Measurements from ENCODE around the gene ZIC5.

Gene ZIC5

DNA sequence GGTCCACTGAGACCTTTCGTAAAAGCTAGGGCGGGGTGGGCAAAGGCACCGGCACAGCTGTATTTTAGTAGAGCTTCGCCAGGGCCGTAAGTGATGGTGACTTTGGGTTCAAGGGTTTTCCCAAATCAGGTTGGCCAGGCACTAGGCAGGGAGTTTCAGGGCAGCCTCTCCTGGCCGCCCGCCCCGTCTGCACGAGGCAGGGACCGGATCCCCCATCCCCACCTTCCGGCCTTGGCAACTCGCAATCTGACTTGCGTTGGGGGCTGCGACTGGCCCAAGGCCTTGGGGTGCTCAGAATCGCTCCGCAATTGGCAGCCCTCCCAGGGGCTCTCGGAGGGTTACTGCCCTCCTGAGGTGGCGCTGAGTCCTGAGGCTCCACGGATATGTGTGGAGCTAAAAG, 4.1 kb upstream of the ZIC5 start:
- DNase-seq = no peak

DNA sequence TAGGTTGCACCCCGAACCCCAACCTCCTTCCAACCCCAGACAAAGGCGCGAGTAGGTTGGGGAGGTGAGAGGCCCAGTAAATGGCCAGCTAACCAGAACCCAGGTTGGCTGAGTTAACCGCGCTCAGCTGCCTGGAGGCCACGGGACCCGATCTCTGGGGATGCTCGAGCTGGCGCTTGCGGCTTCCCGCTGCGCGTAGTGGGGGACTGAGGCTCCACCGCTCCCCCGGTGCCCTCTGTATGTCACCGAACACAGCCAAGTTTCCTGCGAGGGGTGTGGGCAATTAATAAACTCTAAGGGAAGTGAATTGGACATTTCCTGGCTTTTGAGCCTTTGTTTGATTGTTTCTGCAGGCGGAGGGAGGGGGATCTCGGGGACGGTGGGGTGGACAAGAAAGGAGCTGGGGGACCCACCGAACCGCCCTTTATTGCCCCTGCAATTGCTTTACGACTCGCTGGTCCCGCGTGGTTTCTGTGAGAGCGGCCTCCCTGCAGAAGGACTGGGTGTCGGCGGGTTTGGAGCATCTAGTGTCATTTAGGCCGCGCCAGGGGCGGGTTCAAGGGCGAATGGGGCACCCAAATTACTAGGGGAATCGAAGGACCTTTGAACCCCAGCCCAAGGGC, 3.5 kb upstream of the ZIC5 start:
- DNase-seq = no peak

DNA sequence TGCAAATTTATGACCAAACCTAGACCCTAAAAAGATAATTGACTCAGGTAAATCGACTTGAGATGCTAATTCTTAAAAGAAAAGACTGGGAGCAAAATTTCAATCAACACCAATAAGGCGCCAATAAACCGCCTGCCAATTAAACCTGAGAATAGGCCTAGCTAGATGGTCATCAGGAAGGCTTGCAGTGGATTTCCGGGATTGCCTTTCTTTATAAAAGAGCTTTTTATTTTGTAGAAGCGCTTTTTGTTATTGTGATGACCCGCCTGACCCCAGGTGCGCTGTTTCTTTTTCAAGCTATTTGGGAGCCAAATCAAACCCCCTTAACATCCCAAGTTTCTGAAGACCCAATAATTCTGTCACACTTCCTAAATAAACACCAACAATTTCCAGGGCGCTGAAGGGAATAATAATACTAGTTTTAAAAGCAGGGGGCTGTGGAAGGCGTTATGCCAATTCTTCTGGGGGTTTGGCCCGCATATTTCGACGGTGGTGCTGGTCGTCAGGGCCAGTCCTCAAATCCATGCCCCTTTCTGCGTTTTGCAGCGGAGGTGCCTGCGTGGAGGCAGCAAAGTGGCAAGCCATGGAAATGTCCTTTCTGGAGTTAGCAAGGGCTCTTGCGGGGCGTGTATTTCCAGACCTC, 2.9 kb upstream of the ZIC5 start:
- no peak for DNase-seq

DNA sequence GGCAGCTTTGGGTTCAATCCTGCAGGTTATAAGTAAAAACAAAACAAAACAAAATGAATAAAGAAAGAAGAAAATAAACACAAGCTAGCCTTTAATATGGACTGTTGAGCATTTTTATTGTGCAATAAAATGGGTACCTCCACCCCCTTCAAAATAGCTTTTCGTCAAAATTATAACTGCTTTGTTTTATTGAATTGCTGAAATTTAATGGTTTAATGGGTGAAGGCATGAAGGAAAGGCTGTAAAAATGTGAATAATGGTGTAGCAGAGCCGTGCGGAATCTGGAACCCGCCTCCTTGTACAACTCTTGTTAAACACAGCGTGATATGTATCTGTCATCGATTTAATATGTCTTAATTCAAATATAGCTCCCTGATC, 2.2 kb upstream of the ZIC5 start:
- DNase-seq = no peak

DNA sequence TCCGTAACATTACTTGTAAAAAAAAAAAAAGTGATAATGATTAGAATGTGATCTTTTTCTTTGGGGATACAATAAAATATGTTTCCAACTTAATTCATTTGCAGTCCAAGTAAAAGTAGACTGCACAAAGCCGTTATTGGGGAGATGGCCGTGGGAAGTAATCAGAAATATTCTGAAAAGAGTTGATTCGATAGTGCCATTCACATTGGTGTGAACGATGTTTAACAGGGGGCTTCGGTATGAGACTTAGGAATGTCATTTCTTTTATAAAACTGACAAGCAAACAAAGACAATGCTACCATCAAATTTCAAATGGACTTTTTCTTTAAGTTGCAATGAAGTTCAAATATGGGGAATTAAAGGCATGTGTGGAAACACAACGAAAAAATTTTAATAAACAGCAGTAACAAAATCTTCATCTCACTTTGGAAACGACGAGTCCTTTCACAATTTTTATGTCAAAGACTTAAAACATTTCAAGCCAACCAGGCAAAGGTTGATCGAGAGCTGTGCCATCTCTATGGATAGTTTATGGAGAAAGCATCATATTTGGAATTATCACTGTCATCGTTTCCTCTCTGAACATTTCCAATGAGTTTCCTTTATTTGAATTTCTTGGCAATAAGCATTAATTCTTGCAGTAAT, 1.7 kb upstream of the ZIC5 start:
- no peak for DNase-seq

DNA sequence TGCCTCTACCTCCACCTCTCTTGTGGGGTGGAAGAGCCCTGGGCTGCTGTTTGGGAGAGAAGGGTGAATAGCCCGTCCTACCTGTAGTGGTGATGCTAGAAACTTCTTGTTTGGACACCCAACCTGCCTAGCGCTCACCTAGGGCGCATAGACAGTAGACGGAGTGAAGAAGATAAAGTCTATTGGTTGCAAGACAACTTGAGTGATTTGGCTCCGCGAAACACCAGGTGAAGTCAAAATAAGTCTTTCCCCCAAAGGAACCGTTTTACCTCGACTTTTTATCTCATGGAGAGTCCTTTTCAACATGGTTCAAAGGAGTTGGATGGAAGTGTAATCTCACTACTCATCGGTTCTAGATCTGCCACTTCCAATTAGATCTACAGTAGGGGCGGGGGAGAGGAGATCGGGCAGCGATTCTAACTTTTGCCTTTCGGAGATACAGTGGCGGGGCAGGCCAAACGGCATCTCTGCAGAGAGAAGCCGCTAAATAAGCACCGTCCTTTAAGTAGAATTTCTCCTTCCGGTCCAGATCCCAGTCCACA, 694 bp upstream of the ZIC5 start:
- DNase-seq = no peak

DNA sequence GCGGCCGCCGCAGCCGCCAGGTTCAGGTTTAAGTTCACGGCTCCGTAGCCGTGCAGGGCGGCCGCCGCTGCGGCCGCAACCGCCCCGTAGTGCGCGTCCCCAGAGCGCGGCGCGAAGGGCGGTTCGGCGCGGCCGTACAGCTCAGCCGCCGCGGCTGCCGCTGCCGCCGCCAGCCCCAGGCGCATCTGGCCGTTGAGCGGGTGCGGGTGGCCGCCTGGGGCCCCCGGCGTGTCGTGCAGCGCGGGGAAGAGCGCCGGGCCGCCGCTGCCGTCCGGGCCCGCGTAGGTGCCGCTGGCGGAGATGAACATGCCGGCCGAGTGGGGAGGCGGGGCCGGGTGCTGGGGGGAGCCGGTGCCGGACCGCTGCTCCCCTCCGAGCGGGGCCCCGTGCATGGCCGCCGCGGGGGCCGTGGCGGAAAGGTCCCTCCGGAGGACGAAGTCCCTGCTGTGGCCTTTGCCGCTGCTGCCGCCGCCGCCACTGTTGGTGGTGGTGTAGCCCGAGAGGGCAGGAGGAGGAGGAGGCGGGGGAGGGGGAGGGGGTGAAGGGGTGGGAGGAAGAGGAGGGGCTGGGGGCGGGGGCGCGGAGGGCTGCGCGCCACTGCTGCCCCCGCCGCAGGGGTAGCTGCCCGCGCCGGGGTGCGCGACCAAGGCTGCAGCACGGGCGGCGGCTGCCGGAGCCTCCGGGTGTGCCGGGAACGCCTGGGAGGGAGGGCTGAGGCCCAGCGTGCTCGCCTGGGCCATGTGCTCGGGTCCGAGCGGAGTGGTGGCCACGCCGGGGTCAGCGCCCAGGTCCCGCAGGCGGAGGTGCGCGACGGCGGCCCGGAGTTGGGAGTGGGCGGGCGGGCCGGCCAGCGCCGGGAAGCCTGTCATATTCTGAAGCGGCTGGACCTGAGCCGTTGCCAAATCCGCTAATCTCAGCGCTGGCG, 654 bp downstream of the ZIC5 start:
- no peak for DNase-seq

DNA sequence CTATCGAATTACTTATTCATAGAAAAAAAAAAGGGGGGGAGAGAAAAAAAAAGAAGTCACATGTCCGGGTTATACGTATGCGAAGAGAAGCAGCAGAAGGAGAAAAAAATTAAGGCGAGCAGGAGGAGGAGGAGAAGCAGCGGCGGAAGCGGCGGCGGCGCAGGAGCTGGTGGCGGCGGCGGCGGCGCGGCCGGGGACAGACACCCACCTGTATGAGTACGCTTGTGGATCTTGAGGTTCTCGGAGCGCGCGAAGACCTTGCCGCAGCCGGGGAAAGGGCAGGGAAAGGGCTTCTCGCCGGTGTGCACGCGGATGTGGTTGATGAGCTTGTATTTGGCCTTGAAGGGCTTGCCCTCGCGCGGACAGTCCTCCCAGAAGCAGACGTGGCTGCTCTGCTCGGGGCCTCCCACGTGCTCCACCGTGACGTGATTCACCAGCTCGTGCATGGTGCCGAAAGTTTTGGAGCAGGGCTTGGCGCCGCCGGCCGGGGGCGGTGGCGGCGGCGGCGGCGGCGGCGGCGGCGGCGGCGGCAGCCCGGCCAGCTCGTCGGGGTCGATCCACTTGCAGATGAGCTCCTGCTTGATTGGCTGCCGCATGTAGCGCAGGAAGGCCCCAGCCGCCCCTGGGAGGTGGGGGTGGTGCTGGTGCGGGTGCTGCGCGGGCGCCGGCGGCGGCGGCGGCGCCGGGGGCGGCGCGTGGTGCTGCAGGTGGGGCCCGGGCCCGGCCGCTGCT, 1.5 kb downstream of the ZIC5 start:
- DNase-seq = no peak

DNA sequence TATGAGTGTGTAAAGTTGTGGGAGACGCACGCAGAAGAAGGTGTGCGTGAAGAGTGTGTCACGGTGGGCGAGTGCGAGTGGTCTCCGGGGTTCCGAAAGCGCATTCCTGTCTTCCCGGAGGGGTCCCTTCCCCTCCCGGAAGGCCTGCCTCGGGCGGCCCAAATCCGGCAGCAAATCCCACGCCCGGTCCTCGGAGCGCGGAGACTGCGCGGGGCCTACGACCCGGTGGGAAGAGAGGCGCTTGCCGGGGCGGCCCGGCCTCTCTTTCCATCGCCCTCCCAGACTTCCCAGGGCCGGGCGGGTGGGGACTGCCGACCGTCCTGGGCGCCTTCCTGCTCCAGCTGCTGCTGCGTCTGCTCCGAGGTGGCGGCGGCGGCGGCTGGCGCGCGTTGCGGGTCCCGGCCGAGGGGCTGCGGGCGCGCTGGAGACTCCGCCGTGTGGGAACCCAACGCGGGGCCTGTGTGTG, 2.1 kb downstream of the ZIC5 start:
- no peak for DNase-seq

DNA sequence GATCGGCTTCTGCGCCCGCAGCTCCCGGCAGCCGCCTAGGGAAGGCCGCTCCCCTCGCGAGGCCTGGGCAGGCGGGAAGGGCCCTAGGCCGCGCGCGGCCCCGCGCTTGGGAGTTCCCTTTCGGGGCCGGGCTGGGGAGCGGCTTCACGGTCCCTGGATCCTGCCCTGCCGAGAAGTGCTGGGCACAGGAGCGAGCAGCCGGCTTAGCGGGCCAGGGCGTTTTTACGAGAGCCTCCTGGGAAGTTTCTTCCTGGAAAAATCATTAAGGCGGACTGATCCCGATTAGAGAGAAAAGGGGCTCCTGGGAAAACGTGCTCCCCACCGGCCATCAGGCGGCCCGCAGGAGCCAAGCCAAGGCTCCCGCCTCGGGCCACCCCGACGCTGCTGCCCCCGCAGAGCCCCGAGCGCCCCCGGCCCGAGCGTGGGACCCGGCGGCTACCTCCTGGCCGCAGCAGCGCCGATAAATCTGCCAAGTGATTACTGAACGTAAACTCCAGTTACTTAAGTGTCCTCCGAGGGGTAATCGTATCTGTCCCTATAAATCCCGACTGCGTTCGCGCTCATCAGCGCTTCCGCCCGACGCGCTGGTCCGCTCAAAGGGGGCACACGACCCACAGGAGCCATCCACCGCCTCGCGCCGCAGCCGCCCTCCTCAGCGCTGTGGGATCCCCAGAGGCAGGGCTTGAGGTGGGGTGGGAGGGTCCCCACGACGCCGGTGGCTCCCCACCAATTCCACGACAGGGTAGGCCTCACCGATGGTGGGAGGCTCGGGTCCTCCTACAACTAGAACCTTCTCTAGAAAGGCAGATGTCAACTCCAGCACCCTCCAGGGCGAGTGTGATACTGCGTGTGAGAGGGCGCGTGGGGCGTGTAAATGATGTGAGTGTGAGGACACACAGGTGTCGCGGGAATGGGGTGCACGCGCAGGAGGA, 2.8 kb downstream of the ZIC5 start:
- no peak for DNase-seq

DNA sequence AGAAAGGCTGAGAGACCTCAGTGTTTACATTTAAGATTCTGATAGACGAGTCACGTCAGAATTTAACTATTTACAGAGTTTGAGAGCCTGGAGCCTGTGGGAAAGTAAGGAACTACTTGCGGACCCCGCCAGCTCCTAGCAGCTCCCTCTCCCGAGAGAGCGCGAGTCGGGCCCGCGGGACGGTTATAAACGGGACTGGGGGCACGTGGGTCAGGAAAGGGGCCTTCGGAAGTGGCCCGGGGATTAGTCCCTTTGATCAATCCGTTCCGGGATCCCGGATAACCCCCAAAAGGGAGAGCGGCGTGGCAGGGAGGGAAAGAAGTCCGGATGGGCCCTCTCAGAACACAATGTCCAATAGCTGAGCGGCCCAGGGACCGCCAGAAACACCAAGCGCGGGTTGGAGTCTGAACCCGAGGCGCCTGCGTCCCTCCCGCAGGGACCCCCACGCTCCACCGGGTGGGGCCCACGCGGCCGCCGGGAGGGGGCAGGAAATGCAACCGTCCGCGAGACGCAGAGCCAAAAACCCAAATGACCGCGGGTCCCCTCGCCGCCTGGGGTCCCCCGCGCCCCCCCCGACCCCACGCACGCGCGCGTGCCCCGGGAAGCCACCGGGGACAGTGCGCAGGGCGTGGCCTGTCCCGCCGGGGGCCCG, 3.6 kb downstream of the ZIC5 start:
- DNase-seq = no peak

DNA sequence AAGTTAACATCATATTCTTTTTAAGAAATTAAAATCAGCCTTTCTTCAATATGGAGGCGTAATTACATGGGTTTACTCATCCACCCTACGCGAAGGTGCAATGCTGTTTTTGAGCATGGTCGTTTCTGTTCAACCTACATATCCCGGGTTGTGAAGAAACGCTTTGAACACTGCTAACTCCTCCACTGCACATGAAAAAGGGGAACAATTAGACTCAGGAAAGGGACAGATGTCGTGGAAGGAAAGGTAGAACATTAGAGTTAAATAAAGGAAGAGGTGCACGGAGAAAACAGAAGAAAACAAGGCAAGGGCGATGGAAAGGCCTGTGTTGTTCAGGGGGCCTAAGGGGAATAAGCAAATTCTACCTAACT, 4.1 kb downstream of the ZIC5 start:
- no peak for DNase-seq

DNA sequence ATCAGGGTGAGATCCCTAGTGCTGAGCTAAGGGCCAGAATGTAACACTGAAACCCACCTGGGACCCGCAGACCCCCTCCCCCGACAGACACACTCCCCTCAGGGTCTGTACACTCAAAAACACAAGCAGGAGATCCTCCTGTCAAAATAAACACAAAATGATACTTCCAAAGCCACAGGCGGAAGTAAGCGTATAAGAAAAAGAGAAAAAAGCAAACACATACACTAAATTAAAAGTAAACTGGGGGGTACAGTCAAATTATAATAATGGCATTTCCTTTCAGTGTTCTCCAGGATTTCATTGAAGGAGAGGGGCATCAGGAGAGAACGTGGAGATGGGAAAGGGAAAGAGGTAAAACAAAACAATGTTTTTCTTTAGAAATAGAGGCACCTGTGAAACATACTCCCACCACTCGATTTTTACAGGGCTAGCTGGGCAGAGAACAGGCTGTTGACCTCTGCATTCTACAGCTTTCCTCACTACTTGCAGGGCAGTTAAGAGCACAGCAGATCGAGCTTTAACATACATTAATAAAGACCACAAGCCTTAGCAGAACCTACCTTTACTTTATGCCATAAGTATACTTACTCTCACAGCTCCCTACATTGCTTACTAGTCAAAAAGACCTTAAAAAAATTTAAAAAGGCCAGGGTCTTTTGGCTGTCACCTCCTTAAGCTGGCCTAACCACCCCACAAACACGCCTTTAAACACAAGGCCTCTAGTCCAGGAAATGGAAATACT, 5.3 kb downstream of the ZIC5 start:
- no peak for DNase-seq

DNA sequence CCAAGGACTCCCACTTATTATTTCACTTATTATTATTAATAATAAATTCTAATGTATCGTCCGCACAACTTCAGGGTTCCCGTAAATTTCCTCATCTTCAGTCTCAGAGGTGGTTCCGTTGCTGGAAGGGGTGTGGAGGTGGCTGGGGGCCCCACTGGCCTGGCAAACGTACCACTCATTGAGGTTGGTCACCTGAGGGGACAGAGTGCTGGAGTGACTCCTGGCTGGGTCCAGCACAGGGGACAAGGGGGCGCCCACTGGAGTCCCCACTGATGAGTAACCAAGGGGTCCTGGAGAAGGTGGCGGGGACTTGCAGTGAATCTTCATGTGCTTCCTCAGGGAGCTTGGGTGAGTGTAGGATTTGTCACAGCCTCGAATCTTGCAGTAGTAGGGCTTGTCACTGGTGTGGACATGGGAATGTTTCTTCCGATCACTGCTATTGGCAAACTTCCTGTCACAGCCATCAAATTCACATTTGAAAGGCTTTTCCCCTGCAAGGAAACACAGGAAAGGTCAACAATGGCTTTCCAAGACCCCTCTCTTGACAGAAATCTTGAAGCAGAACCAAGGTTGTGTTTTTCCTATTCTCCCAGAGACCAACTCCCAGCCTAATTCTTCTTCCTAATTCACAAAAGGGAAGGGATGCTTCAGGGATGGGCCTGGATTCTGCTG, 6.1 kb downstream of the ZIC5 start:
- DNase-seq = no peak

DNA sequence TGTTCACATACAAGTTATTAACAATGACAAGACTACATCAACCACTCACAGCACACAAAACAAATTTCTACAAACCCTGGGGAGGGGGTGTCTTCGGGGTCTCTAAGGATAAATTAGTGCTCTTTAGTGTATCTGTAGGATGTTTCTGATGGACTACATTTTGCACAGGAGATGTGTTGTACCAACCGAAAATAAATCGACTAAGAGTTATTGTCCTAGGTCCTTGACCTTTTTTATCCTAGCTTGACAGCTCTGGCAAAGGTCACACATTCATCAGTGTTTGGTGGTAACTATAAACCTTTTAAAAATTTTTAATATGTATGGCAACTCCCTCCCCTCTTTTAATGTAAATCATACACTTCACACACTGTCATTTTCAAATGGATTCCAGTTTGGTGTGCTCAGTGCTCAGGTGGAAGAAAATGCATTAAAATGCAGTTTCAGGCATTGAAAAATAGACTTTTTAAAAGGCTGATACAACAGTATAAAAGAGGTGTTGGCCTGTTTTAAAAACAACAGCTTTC, 7.7 kb downstream of the ZIC5 start:
- DNase-seq = no peak

DNA sequence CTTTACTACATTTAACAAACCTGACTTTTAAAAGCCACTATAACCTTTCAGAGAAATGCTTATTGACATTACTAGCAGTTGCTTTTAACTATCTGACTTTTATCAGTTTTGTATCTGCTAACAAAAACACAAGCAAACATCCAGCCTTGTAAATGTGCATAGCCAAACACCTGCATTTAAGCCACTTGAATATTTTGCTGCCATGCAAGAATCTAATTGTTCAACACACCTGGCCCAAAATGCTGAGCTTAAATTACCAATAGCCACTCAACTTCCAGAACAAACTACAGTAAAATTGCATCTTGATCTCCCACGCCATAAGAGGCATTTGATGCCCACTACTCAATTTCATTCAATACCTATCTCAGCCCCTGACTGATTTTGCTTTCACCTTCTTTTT, 9.3 kb downstream of the ZIC5 start:
- DNase-seq = no peak

DNA sequence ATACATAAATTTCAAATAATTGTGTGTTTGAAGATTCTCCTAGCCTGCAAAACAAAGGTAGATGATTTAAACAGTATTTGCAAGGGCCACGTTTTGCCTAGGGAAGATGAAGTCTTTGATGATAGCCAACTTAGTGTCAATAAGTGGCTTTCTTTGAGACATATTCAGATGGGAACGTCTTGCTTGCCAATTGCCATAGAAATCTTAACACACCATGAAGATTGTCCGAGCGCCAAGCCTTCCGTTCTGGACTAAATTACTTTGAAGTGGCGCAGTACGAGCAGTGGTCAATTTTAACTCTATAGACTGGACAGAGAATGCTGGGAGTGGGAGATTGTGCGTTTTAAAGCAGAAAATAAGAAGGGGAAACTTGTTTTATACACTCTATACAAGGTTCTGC, 9.9 kb downstream of the ZIC5 start:
- no peak for DNase-seq

DNA sequence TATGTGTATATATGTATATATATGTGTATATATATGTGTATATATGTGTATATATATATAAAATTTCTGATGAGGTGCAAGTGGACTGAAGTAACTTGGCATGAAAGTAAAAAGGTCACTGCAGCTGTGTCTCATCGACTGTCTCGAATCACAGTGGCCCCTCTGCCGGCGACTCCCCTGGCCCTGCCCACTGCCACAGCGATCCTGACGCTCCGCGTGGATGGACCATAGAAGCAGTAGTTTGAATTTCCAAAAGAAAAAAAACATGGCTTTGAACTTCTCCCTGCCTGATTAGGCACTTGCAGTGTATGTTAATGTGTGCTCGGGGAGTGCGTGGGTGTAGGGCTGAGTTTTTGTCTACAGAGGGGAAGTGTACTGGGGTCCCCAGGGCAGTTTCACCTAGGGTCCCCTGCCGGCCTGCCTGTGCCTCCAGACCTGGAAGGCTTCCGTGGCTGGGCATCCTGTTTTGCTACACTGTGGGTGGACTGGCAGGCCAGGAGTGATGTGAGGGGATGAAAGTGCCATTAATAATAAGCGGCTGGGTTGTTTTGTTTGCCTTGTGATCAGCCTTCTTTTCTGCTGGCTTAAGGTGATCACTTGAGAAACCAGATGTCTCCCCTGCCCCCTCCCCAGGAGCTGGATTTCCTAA, 10.8 kb downstream of the ZIC5 start:
- no peak for DNase-seq
